Testis (tissue), 3 donors: ENCODE data around the gene SENP1. TPM values are rescaled to one million over a fixed set of nuclear protein-coding genes. Genes with fewer than 3 reads are reported as not detected.

ENCODE experiments used
- DNase-seq: peaks from one replicate; pipeline ENCODE4 v3.0.0-alpha.2; 2019
- H3K27ac ChIP-seq, 2 donors: fragments of 200-600 bp; sonication (generic); one replicate each; pipeline ENCODE4 v1.5.1; 2019
- H3K27me3 ChIP-seq: fragments of 200-600 bp; sonication (generic); one replicate; pipeline ENCODE4 v1.5.1; 2019
- H3K36me3 ChIP-seq: fragments of 200-600 bp; sonication (generic); one replicate; pipeline ENCODE4 v1.5.1; 2017; ENCODE audit warnings: low read depth; ENCODE audit errors: missing control alignments
- H3K4me1 ChIP-seq: fragments of 200-600 bp; sonication (generic); one replicate; pipeline ENCODE4 v1.5.1; 2019
- H3K4me3 ChIP-seq, 2 donors: fragments of 200-600 bp; sonication (generic); one replicate each; pipeline ENCODE4 v1.5.1; 2017 to 2019
- H3K9me3 ChIP-seq: fragments of 200-600 bp; sonication (generic); one replicate; pipeline ENCODE4 v1.5.1; 2017
- CTCF ChIP-seq, 3 experiments: fragments of 450-650 bp in 2 of 3; fragments of 200-600 bp in 1 of 3; sonication (generic) in 1 of 3; IDR thresholded peaks; one replicate each; pipeline ENCODE4 v1.5.1; 2016 to 2019; ENCODE audit warnings: antibody characterized with exemption in 3 of 3, mild to moderate bottlenecking in 2 of 3, moderate library complexity in 1 of 3
- POLR2A ChIP-seq: fragments of 450-650 bp; IDR thresholded peaks from one replicate; pipeline ENCODE4 v1.6.1; 2017; ENCODE audit warnings: antibody characterized with exemption, mild to moderate bottlenecking, moderate library complexity
- WGBS, 2 donors: methylation state at CpG; one replicate each; pipeline ENCODE4 v1.1.5; 2018; 5-methylcytosine and 5-hydroxymethylcytosine counted together
- intact Hi-C: fragments of 100-400 bp; cut with DNase I; formaldehyde crosslinking; loops from one replicate; pipeline ENCODE4 v1.15.1; 2023; ENCODE audit warnings: low total_unique reads
- polyA plus RNA-seq: library from polyadenylated mRNA; stranded (reverse); fragments of 350-450 nt; fragmentation: Illumina TruSeq; extraction: RNeasy Lipid Tissue Mini Kit (QIAGEN cat#74804); gene quantifications from one replicate; pipeline ENCODE4 v1.2.3, GENCODE V29; 2014; ENCODE audit warnings: low read depth, low replicate concordance; ENCODE audit not compliant: insufficient read depth
- total RNA-seq, 2 donors: library from RNA; depleted of rRNA; stranded (reverse); fragments of >200 nt; gene quantifications; one replicate each; pipeline ENCODE4 v1.2.3, GENCODE V29; 2016

The SENP1 gene
- total and polyA plus RNA-seq, 3 donors from 2014 or later: 84.2 to 148 (median 105) TPM

- no peak for TF ChIP-seq CTCF (IDR thresholded peaks at IDR 0.05)
- TF ChIP-seq POLR2A: no peak
- Histone ChIP-seq H3K9me3 (no peaks in the 10 kb centered on the region), H3K27ac (no peak overlapping the region), H3K4me3 (no peak overlapping the region), H3K4me1 (no peaks in the 10 kb centered on the region), H3K27me3 (no peaks in the 10 kb centered on the region), H3K36me3 (no peaks in the 10 kb centered on the region)
- DNase-seq: no peak
- 78 to 81% methylated on average over 1 of the region's 1 CpG for WGBS, 2 donors
- intact Hi-C loops: no loop called here
Measured at GRCh38 chr12:48075832-48076231, 30.0 kb downstream of the SENP1 start.

GRCh38 chr12:48074266-48074665 is 31.6 kb downstream of the SENP1 start:
- 95 to 97% methylated on average over 1 of the region's 1 CpG for WGBS, 2 donors
- no peak for DNase-seq
- H3K27me3 ChIP-seq: no peaks in the 10 kb centered on the region
- H3K9me3 ChIP-seq: no peaks in the 10 kb centered on the region
- H3K4me1 ChIP-seq: no peaks in the 10 kb centered on the region
- H3K4me3 ChIP-seq: no peak overlapping the region
- H3K36me3 ChIP-seq: no peaks in the 10 kb centered on the region
- H3K27ac ChIP-seq: no peak overlapping the region
- TF ChIP-seq CTCF (IDR thresholded peaks at IDR 0.05) (no peak), POLR2A (no peak)
- intact Hi-C loops: no loop called here

GRCh38 chr12:48072266-48072665 is 33.6 kb downstream of the SENP1 start:
- intact Hi-C loops: no loop called here
- Histone ChIP-seq H3K27ac (no peak overlapping the region), H3K9me3 (no peaks in the 10 kb centered on the region), H3K4me1 (no peaks in the 10 kb centered on the region), H3K36me3 (no peaks in the 10 kb centered on the region), H3K27me3 (no peaks in the 10 kb centered on the region), H3K4me3 (no peak overlapping the region)
- DNase-seq: no peak
- 94 to 98% methylated on average over 3 of the region's 3 CpGs for WGBS, 2 donors
- TF ChIP-seq POLR2A: no peak
- TF ChIP-seq CTCF (IDR thresholded peaks at IDR 0.05): no peak

GRCh38 chr12:48071808-48072207 is 34.1 kb downstream of the SENP1 start:
- no peak for DNase-seq
- Histone ChIP-seq H3K4me1 (no peaks in the 10 kb centered on the region), H3K4me3 (no peak overlapping the region), H3K27me3 (no peaks in the 10 kb centered on the region), H3K36me3 (no peaks in the 10 kb centered on the region), H3K27ac (no peak overlapping the region), H3K9me3 (no peaks in the 10 kb centered on the region)
- TF ChIP-seq POLR2A (no peak), CTCF (IDR thresholded peaks at IDR 0.05) (no peak)
- 94 to 97% methylated on average over 2 of the region's 2 CpGs for WGBS, 2 donors
- intact Hi-C loops: no loop called here

- H3K9me3 ChIP-seq: no peaks in the 10 kb centered on the region
- no peaks in the 10 kb centered on the region for H3K4me1 ChIP-seq
- no peak overlapping the region for H3K4me3 ChIP-seq
- H3K27me3 ChIP-seq: no peaks in the 10 kb centered on the region
- TF ChIP-seq CTCF (IDR thresholded peaks at IDR 0.05) (no peak), POLR2A (no peak)
- intact Hi-C loops: no loop called here
- H3K27ac ChIP-seq: no peak overlapping the region
- H3K36me3 ChIP-seq: no peaks in the 10 kb centered on the region
- WGBS, 2 donors: 89 to 94% methylated on average over 4 of the region's 4 CpGs
- DNase-seq: no peak
Measured at GRCh38 chr12:48070731-48071130, 35.1 kb downstream of the SENP1 start.
